Activated T-helper 17 cell treated with anti-CD3 and anti-CD28 coated beads, Interleukin-2, amount 50 U/mL, for 72 hours (primary cell): ENCODE results near the gene VMAC. TPM values are rescaled to one million over a fixed set of nuclear protein-coding genes. Genes with fewer than 3 reads are reported as not detected.
A peak's percentile ranks its signal among the peaks of the same experiment; 100 is the strongest.

Experiments
- ATAC-seq: fragments of 150-1000 bp; cut with Tn5 transposase; replicated peaks from 2 replicates; pipeline ENCODE4 v1.10.0; 2021; ENCODE audit warnings: mild to moderate bottlenecking, moderate library complexity
- H3K27ac Mint-ChIP-seq: one replicate; pipeline ENCODE4 v1.8.0; 2022; ENCODE audit warnings: mixed read lengths
- H3K27me3 Mint-ChIP-seq: one replicate; pipeline ENCODE4 v1.8.0; 2022; ENCODE audit warnings: mixed read lengths
- H3K36me3 Mint-ChIP-seq: one replicate; pipeline ENCODE4 v1.8.0; 2022; ENCODE audit warnings: low read depth, mild to moderate bottlenecking, mixed read lengths
- H3K4me1 Mint-ChIP-seq: one replicate; pipeline ENCODE4 v1.8.0; 2022; ENCODE audit warnings: mixed read lengths
- H3K4me3 Mint-ChIP-seq: one replicate; pipeline ENCODE4 v1.8.0; 2022; ENCODE audit warnings: mild to moderate bottlenecking, mixed read lengths
- H3K9me3 Mint-ChIP-seq: one replicate; pipeline ENCODE4 v1.8.0; 2022; ENCODE audit warnings: mixed read lengths
- total RNA-seq, 2 donors: library from RNA; stranded (reverse); gene quantifications; one replicate each; pipeline ENCODE4 v1.2.3, GENCODE V29; 2022

The VMAC gene
- total RNA-seq, 2 donors from 2014 or later = 3.7 to 4.4 TPM

DNA sequence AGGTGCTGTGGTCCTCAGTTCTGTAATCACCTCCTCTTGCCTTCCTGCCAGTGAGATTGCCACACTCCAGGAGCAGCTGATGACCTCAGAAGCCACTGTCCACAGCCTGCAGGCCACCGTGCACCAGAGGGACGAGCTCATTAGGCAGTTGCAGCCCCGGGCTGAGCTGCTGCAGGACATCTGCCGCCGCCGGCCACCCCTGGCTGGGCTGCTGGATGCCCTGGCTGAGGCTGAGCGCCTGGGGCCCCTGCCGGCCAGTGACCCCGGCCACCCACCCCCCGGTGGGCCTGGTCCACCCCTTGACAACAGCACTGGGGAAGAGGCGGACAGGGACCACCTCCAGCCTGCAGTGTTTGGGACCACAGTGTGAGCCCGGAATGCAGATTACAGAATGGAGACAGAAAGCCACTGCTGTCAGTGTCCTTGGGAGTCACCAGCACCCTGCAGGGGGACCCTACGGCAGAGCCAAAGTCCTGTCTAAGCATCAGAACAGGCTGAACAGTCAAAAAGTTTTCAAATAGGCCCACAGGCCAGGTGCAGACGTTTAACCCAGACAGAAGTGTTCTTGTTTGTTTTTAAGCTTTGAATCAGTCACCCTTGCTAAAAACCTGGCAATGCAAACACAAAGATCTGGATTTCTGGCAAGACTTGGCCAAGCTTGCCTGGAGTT is 4.2 kb downstream of the VMAC start:
- H3K4me3 Mint-ChIP-seq = no peak overlapping the region
- H3K27ac Mint-ChIP-seq = no peak overlapping the region
- H3K4me1 Mint-ChIP-seq = peaks cover 15% of the 10 kb centered on the region
- H3K36me3 Mint-ChIP-seq = peaks cover 14% of the 10 kb centered on the region
- H3K27me3 Mint-ChIP-seq = no peaks in the 10 kb centered on the region
- H3K9me3 Mint-ChIP-seq = no peaks in the 10 kb centered on the region
- no peak for ATAC-seq

DNA sequence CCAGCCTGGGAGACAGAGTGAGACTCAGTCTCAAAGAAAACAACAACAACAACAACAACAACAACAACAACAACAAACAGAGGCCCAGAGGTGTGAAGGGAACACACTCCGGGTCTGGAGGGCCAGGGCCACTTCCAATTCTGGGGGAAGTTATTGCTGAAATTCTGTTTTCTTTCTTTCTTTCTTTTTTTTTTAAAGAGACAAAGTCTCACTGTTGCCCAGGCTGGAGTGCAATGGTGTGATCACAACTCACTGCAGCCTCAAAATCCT is 5.9 kb downstream of the VMAC start:
- Mint-ChIP-seq H3K27me3 (no peaks in the 10 kb centered on the region), H3K4me3 (no peak overlapping the region), H3K9me3 (no peaks in the 10 kb centered on the region), H3K4me1 (peaks cover 15% of the 10 kb centered on the region), H3K36me3 (peaks cover 15% of the 10 kb centered on the region), H3K27ac (no peak overlapping the region)
- no peak for ATAC-seq

DNA sequence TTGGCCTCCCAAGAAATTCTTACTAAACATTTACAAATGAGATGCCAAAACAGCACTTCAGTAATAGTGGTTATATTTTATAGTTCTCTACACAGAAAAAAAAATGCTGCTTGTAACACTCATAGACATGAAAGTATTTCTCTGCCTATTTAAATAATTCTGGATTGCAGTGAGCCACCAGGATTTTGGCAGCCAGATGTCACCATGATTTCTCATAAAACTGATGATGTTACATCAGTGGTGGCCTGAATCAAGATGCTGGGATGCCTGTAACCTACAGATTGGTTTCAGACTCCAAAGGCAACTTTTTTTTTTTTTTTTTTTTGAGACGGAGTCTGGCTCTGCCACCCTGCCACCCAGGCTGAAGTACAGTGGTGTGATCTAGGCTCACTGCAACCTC is 6.7 kb downstream of the VMAC start:
- H3K9me3 Mint-ChIP-seq = no peaks in the 10 kb centered on the region
- H3K27me3 Mint-ChIP-seq = no peaks in the 10 kb centered on the region
- H3K4me3 Mint-ChIP-seq = no peak overlapping the region
- ATAC-seq = no peak
- H3K36me3 Mint-ChIP-seq = peaks cover 23% of the 10 kb centered on the region
- no peak overlapping the region for H3K27ac Mint-ChIP-seq
- peaks cover 12% of the 10 kb centered on the region for H3K4me1 Mint-ChIP-seq

DNA sequence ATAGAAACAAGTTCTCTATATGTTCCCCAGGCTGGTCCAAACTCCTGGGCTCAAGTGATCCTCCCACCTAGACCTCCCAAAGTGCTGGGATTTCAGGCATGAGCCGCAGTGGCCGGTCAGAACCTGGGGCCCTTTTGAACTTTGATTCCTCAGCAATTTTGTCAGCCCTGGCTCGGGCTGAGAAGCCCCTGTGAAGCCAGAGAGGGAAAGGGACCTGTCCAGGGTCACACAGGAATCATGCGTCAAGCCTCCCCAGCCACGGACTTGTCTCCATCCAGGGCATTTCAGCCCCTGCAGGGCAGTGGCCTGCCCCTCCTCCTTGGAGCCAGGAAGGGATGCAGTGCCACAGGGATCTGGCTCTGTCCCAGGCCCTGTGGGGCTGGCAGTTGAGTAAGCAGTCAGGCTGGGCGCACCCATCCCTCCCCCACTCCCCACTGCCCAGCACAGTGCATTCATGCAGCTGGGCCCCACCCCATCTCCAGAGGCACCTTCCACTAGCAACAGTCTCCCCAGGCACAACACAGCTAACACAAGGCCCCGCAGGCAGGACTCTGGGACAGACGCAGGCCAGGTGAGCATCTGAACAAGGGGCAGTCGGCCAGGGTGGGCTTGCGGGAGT is 9.2 kb downstream of the VMAC start, which contains the start of gene CAPS:
TSS of gene CAPS (plus strand) at position 516 of the 619 bp plus-strand sequence. CDS start 153 bp downstream, outside the sequence.
- Mint-ChIP-seq H3K4me3 (no peak within 1 kb of the TSS), H3K36me3 (peaks cover 38% of the 10 kb centered on the region), H3K27ac (no peak within 1 kb of the TSS), H3K4me1 (no peaks in the 10 kb centered on the region), H3K27me3 (no peaks in the 10 kb centered on the region), H3K9me3 (no peaks in the 10 kb centered on the region)
- ATAC-seq = no peak

DNA sequence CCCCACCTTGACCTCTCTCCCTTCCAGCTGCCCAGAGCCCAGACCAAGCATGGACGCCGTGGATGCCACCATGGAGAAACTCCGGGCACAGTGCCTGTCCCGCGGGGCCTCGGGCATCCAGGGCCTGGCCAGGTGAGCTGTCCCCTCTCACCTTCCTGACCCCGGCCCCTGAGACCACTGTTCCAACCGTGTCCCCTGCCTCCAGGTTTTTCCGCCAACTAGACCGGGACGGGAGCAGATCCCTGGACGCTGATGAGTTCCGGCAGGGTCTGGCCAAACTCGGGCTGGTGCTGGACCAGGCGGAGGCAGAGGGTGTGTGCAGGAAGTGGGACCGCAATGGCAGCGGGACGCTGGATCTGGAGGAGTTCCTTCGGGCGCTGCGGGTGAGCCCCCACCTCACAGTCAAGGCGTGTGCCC is 9.7 kb downstream of the VMAC start:
- Mint-ChIP-seq H3K36me3 (peaks cover 43% of the 10 kb centered on the region), H3K27ac (no peak overlapping the region), H3K9me3 (no peaks in the 10 kb centered on the region), H3K4me3 (no peak overlapping the region), H3K4me1 (no peaks in the 10 kb centered on the region), H3K27me3 (no peaks in the 10 kb centered on the region)
- ATAC-seq = no peak

DNA sequence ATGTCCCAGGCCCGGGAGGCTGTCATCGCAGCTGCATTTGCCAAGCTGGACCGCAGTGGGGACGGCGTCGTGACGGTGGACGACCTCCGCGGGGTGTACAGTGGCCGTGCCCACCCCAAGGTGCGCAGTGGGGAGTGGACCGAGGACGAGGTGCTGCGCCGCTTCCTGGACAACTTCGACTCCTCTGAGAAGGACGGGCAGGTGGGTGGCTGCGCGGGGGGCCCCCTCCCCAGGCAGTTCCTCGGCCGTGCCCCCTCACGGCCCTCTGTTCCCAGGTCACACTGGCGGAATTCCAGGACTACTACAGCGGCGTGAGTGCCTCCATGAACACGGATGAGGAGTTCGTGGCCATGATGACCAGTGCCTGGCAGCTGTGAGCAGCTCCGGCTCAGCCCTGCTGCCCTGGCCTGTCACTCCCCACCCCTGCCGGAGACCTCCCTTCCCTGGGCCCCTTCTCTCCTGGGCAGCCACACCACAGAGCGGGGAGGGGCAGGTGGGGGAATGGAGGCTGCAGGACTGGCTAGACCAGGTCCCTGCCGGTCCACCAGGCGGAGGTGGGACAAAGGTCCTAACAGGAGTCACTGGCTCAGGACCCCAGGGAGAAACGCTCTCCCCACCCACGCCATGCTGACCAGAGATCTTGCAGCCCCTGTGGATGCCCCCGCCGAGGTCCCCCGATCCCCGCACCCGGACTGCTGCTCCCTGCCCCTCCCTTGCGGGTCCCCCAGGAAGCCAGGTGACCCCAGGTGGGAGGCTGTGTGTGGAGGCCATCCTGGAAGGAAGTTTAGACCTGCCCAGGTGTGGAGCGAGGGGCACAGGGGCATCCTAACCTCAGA is 10.5 kb downstream of the VMAC start:
- Mint-ChIP-seq H3K27ac (no peak overlapping the region), H3K36me3 (peaks cover 44% of the 10 kb centered on the region), H3K9me3 (no peaks in the 10 kb centered on the region), H3K4me1 (no peaks in the 10 kb centered on the region), H3K4me3 (no peak overlapping the region), H3K27me3 (no peaks in the 10 kb centered on the region)
- no peak for ATAC-seq

DNA sequence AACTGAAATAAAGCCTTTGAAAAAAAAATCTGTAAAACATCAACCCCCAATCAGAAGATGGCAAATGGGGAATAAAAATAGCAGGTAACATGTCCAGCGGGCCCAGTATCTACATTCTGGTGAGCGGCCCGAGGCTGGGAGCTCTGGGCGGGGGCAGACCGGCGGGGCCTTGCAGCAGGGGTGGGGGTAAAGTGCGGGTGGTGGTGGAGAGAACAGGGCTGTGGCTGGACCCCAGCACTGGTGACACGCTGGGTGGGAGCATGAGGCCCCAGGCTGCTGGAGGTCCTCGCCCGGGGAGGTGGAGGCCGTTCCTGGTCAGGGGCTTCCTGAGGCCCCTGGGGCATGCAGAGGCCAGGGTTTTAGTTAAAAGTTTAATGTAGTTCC is 11.1 kb downstream of the VMAC start:
- no peak overlapping the region for H3K4me3 Mint-ChIP-seq

DNA sequence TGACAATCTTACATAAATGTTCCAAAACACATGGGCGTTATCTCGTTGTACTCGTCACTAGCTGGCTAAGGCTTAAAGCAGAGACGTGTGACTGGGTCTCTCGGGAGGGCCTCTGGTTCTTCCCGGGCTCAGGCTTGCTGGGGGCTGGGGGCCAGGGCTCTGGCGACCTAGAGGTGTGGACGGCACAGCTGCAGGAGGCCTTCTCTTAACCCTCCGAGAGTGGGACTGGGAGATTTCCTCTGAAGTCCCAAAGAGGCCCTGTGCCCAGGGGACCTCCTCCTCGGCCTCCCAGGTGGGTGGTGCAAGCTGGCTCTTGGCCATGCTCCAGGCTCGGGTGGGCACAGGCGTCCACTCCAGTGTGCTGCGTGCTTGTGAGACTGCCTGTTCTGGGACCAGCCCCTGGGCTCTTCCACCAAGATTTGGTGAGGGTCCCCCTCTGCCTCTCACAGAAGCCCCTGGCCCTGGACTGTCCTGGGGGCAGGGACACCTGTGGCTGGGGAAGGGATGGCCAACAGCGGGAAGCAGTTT is 11.6 kb downstream of the VMAC start:
- H3K4me3 Mint-ChIP-seq = no peak overlapping the region

More for the DNA sequence above, 11.1 kb downstream of the VMAC start:
- no peak overlapping the region for H3K27ac Mint-ChIP-seq
- peaks cover 44% of the 10 kb centered on the region for H3K36me3 Mint-ChIP-seq
- no peaks in the 10 kb centered on the region for H3K9me3 Mint-ChIP-seq
- no peak for ATAC-seq
- no peaks in the 10 kb centered on the region for H3K4me1 Mint-ChIP-seq
- H3K27me3 Mint-ChIP-seq = no peaks in the 10 kb centered on the region

DNA sequence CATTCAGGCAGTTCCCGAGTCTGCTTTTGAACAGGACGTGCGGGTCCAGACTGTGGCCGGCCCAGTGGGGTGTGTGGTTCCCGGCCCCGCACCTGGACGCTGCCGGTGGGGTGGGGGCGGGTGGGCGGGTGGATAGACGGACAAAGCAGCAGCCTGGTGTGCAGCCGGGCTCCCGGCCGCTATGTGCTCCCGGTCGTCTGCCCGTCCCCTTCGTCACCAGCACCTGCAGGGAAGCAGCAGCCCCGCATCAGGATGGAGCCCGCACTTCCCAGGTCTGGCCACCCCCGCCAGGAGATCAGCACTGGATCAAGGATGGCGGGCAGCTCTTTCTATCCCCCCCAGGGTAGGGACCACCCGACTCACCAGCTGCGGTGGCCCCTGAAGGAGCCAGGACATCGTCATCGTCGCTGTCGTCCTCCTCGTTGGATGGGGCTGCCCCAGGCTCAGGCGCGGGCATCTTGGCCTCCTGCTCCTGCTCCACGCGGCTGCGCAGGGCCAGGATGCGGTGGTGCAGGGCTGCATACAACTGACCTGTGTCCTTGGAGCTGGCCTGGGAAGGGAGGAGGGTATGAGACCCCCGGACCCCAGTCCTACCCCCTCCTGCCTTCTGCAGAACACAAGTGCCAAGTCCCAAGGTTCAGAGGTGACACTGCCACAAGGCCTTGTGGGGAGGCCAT is 12.9 kb downstream of the VMAC start:
- Mint-ChIP-seq H3K36me3 (peaks cover 61% of the 10 kb centered on the region), H3K4me1 (no peaks in the 10 kb centered on the region), H3K27ac (no peak overlapping the region), H3K9me3 (no peaks in the 10 kb centered on the region), H3K27me3 (no peaks in the 10 kb centered on the region), H3K4me3 (no peak overlapping the region)
- ATAC-seq = no peak

More for the DNA sequence above, 11.6 kb downstream of the VMAC start:
- H3K27ac Mint-ChIP-seq = no peak overlapping the region
- H3K36me3 Mint-ChIP-seq = peaks cover 48% of the 10 kb centered on the region
- H3K4me1 Mint-ChIP-seq = no peaks in the 10 kb centered on the region
- no peak for ATAC-seq
- no peaks in the 10 kb centered on the region for H3K9me3 Mint-ChIP-seq
- H3K27me3 Mint-ChIP-seq = no peaks in the 10 kb centered on the region

DNA sequence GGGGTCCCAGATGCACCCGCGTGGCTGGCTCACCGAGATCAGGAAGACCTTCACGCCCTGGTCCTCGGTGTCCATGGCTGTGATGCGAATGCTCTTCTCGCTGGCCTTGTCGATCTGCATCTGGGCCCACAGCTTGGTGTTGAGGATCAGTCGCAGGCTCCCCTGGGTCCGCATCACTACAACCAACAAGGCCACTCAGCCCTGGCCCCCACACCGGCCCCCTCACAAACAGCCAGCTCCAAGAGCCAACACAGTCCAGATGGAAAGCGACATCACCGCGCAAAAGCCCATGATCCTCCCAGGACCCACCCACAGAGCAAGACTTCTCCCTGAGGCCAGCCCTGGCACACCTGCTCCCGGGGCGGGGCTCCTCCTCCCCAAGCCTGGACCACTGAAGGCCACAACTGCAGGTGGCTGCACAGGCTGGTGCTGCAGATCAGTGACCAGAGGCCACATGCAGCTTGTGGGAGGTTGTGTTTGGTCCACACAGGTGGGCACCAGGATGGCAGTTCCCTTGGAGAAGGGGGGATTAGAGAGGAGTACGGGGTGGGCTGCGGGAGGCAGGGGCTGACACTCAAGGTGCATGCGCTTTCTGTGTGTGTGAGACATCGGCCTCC is 13.9 kb downstream of the VMAC start:
- H3K4me1 Mint-ChIP-seq = no peaks in the 10 kb centered on the region
- ATAC-seq = no peak
- H3K27ac Mint-ChIP-seq = no peak overlapping the region
- H3K9me3 Mint-ChIP-seq = no peaks in the 10 kb centered on the region
- no peaks in the 10 kb centered on the region for H3K27me3 Mint-ChIP-seq
- no peak overlapping the region for H3K4me3 Mint-ChIP-seq
- H3K36me3 Mint-ChIP-seq = peaks cover 71% of the 10 kb centered on the region

DNA sequence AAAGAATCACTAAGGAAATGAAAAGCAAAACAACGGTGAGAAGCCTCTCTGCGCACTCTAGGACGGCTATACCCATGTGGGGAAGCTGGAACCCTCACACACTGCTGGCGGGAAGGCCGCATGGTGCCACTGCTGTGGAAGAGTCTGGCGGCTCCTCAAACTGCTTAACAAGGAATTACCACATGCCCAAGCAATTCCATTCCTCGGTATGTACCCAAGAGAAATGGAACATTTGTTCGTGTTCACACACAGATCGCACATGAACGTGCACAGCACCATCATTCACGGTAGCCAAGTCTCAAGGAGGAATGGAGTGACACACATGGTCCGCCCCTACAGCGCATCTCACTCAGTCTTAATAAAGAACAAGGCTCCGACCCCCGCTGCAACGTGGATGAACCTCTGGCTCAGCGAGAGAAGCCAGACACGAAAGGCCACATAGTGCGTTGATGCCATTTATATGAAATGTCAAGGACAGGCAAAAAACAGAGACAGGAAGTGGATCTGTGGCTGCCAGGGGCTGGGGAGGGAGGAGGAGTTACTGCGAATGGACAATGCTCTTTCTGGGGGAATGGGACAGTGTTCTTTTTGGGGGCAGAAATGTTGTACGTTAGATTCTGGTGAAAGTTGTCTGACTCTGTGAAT is 17.0 kb downstream of the VMAC start:
- H3K9me3 Mint-ChIP-seq = no peaks in the 10 kb centered on the region
- H3K36me3 Mint-ChIP-seq = peaks cover 90% of the 10 kb centered on the region
- ATAC-seq = no peak
- no peak overlapping the region for H3K27ac Mint-ChIP-seq
- no peaks in the 10 kb centered on the region for H3K4me1 Mint-ChIP-seq
- no peak overlapping the region for H3K4me3 Mint-ChIP-seq
- H3K27me3 Mint-ChIP-seq = no peaks in the 10 kb centered on the region

DNA sequence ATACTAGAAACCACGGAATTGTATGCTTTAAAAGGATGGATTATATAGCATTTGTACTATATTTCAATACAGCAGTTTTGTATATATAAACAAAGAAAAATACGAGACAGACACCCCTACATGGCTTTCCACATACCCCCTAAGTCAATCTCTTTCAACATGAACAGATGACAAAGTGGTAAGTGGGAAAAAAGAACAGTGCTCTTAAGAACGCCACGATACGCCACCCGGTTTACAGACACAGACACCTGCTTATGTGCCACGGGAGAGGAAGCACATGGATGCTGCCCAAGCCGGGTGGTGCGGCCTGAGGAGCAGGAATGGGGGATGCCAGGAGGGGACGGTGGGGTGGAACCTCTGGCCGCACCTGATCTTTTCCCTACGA is 17.5 kb downstream of the VMAC start:
- no peaks in the 10 kb centered on the region for H3K4me1 Mint-ChIP-seq
- no peak overlapping the region for H3K4me3 Mint-ChIP-seq
- ATAC-seq = no peak
- no peak overlapping the region for H3K27ac Mint-ChIP-seq
- peaks cover 90% of the 10 kb centered on the region for H3K36me3 Mint-ChIP-seq
- H3K27me3 Mint-ChIP-seq = no peaks in the 10 kb centered on the region
- no peaks in the 10 kb centered on the region for H3K9me3 Mint-ChIP-seq

DNA sequence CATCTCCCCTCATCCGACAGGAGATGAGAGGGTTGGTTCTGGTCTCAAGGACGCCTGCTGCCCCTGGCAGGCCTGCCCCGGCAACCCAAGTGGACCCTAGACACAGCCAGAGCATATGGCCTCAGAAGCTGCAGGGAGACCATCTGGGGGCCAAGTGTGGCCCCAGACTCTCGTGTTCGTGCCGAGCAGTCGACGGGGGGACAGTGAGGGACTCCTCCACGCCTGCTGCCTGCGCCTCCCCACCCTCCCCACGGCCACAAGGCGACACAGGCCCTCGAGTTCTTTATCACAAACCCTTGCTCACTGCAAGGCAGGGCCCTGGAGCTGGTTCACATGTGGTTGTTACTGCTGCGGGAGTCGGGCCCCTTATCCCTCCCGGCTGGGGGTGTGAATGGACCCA is 18.7 kb downstream of the VMAC start:
- Mint-ChIP-seq H3K36me3 (peaks cover 99% of the 10 kb centered on the region), H3K4me1 (no peaks in the 10 kb centered on the region), H3K27me3 (no peaks in the 10 kb centered on the region), H3K4me3 (no peak overlapping the region), H3K27ac (peak overlapping the region; percentile 33), H3K9me3 (no peaks in the 10 kb centered on the region)
- no peak for ATAC-seq
